GM19328 (cell line): ENCODE measurements around the gene VWDE.
"Not testable (repeated sequence)": the region's sequence is repeated elsewhere in the genome, so short reads cannot be mapped to it uniquely, and the experiment has no call there.

Experiments used
- ATAC-seq: cut with Tn5 transposase; IDR thresholded peaks from one replicate; pipeline ENCODE4 v1.9.1; 2021; ENCODE audit warnings: mild to moderate bottlenecking, moderate library complexity; ENCODE audit not compliant: unreplicated experiment

Gene VWDE

GRCh38 chr7:12403287-12404181 lies at the start of gene VWDE:
Gene VWDE, minus strand, starts transcription at chr7:12403865. Its CDS starts 149 bp downstream, at chr7:12403716.
- ATAC-seq: peak; percentile 56

- not testable (repeated sequence) for ATAC-seq
These were observed 49.5 kb upstream of the VWDE start for GRCh38 chr7:12453136-12453535.

GRCh38 chr7:12450615-12451014 lies 47.0 kb upstream of the VWDE start:
- no peak for ATAC-seq

GRCh38 chr7:12444785-12445184 lies 41.1 kb upstream of the VWDE start:
- no peak for ATAC-seq

- no peak for ATAC-seq
These were observed 36.6 kb upstream of the VWDE start for GRCh38 chr7:12440229-12440628.

- ATAC-seq: no peak
These were observed 33.4 kb upstream of the VWDE start for GRCh38 chr7:12436896-12437535.

GRCh38 chr7:12436126-12436525 lies 32.5 kb upstream of the VWDE start:
- ATAC-seq: no peak

- no peak for ATAC-seq
These were observed 30.5 kb upstream of the VWDE start for GRCh38 chr7:12434012-12434642.

GRCh38 chr7:12431886-12432556 lies 28.4 kb upstream of the VWDE start:
- no peak for ATAC-seq

GRCh38 chr7:12425311-12425710 lies 21.6 kb upstream of the VWDE start:
- ATAC-seq: no peak

GRCh38 chr7:12423997-12424745 lies 20.5 kb upstream of the VWDE start:
- no peak for ATAC-seq

GRCh38 chr7:12423355-12423996 lies 19.8 kb upstream of the VWDE start:
- no peak for ATAC-seq

GRCh38 chr7:12422554-12423320 lies 19.1 kb upstream of the VWDE start:
- no peak for ATAC-seq

GRCh38 chr7:12418452-12418851 lies 14.8 kb upstream of the VWDE start:
- ATAC-seq: no peak

- no peak for ATAC-seq
These were observed 11.4 kb upstream of the VWDE start for GRCh38 chr7:12415072-12415471.

GRCh38 chr7:12412407-12412806 lies 8.7 kb upstream of the VWDE start:
- no peak for ATAC-seq

- ATAC-seq: no peak
These were observed 6.9 kb upstream of the VWDE start for GRCh38 chr7:12410523-12410922.

- ATAC-seq: no peak
These were observed 5.5 kb upstream of the VWDE start for GRCh38 chr7:12409097-12409711.

- not testable (repeated sequence) for ATAC-seq
These were observed 4.0 kb upstream of the VWDE start for GRCh38 chr7:12407652-12408051.
